PC-9 (cell line): ENCODE results near the gene NAALADL1. TPM values are rescaled to one million over a fixed set of nuclear protein-coding genes. Genes with fewer than 3 reads are reported as not detected.

ENCODE experiments used
- BruUV-seq: library from RNA; stranded (reverse); fragments of 400-500 nt; replicated peaks from 2 replicates; lab custom pipeline; 2021; lab: Mats Ljungman, UMichigan
- CTCF ChIA-PET: fragments of 300-600 bp; sonication (Branson Sonifier 250); formaldehyde crosslinking; loops from one replicate; lab custom pipeline; 2022; ENCODE audit warnings: antibody characterized with exemption; lab: Charles Lee
- POLR2A ChIA-PET: fragments of 300-600 bp; sonication (Branson Sonifier 250); formaldehyde crosslinking; loops from one replicate; lab custom pipeline; 2022; ENCODE audit warnings: antibody characterized with exemption; ENCODE audit not compliant: unreplicated experiment; lab: Charles Lee
- DNase-seq, 2 experiments: peaks; one replicate each; pipeline versions ENCODE4 v3.0.0 to v3.0.0-alpha.2; 2015 to 2022; ENCODE audit warnings: mixed read lengths in 1 of 2
- H2AFZ ChIP-seq: fragments of 200-600 bp; sonication (generic); 2 replicates; pipeline ENCODE4 v1.8.1; 2017; ENCODE audit warnings: antibody characterized with exemption
- H3F3A ChIP-seq: fragments of 200-600 bp; sonication (generic); 2 replicates; pipeline ENCODE4 v1.8.1; 2017; ENCODE audit warnings: antibody characterized with exemption, mild to moderate bottlenecking, low read depth; ENCODE audit not compliant: insufficient read depth
- H3K27ac ChIP-seq: fragments of 200-600 bp; sonication (generic); 2 replicates; pipeline ENCODE4 v1.6.1; 2016; ENCODE audit warnings: mixed run types
- H3K27me3 ChIP-seq: fragments of 200-600 bp; sonication (generic); 2 replicates; pipeline ENCODE4 v1.6.1; 2016; ENCODE audit warnings: low read depth, mixed run types; ENCODE audit not compliant: insufficient read depth
- H3K36me3 ChIP-seq: fragments of 200-600 bp; sonication (generic); 2 replicates; pipeline ENCODE4 v1.6.1; 2016; ENCODE audit warnings: low read depth, mixed run types
- H3K4me1 ChIP-seq: fragments of 200-600 bp; sonication (generic); replicated peaks from 2 replicates; pipeline ENCODE4 v1.6.1; 2016; ENCODE audit warnings: mixed run types; ENCODE audit not compliant: insufficient read depth
- H3K4me2 ChIP-seq: fragments of 200-600 bp; sonication (generic); 2 replicates; pipeline ENCODE4 v1.6.1; 2017; ENCODE audit warnings: mixed run types
- H3K4me3 ChIP-seq: fragments of 200-600 bp; sonication (generic); 2 replicates; pipeline ENCODE4 v1.6.1; 2016; ENCODE audit warnings: mixed run types
- H3K79me2 ChIP-seq: fragments of 200-600 bp; sonication (generic); 2 replicates; pipeline ENCODE4 v1.6.1; 2017; ENCODE audit warnings: low read depth, mixed run types
- H3K9me2 ChIP-seq: fragments of 200-600 bp; sonication (generic); 2 replicates; pipeline ENCODE4 v1.8.1; 2017; ENCODE audit warnings: mild to moderate bottlenecking; ENCODE audit not compliant: insufficient read depth
- H3K9me3 ChIP-seq: fragments of 200-600 bp; sonication (generic); 2 replicates; pipeline ENCODE4 v1.8.1; 2016; ENCODE audit warnings: low read depth; ENCODE audit not compliant: insufficient read depth
- H4K20me1 ChIP-seq: fragments of 200-600 bp; sonication (generic); 2 replicates; pipeline ENCODE4 v1.8.1; 2017; ENCODE audit not compliant: insufficient read depth
- CTCF ChIP-seq: fragments of 200-600 bp; sonication (generic); conservative IDR thresholded peaks from 2 replicates; pipeline ENCODE4 v1.6.1; 2017; ENCODE audit warnings: mixed run types, antibody characterized with exemption, mild to moderate bottlenecking, moderate library complexity
- EZH2 ChIP-seq: fragments of 200-600 bp; sonication (generic); IDR thresholded peaks from 2 replicates; pipeline ENCODE4 v1.8.0; 2017; ENCODE audit warnings: antibody characterized with exemption, low read depth
- intact Hi-C: fragments of 100-400 bp; cut with micrococcal nuclease; formaldehyde crosslinking; loops from one replicate; pipeline ENCODE4 v1.10.0; 2022; ENCODE audit not compliant: unreplicated experiment
- total RNA-seq: library from RNA; stranded (reverse); gene quantifications from 2 replicates; pipeline ENCODE4 v1.2.3, GENCODE V29; 2021

Gene NAALADL1
- total RNA-seq, 1 experiment from 2014 or later, result not detected

DNA sequence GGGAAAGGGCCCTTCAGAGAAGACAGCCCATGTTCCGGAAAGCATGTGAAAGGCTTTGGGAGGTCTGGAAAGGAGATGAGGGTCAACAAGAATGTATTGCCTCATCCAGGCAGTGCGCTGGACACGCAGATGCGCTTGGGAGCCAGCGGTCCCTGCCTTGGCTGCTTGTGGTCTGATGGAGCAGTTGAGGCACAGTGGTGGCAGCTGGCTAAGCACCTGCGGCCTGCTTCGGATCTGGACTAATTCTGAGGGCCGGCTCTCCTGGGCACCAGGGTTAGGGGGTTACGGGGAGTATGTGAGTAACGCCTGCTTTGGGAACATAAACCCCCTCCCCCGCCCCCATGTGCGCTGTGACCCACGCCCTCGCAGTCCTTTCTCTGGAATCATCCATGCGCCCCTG, 48.7 kb upstream of the NAALADL1 start:
- Histone ChIP-seq H3K27me3 (no peaks in the 10 kb centered on the region), H3F3A (peaks cover 36% of the 10 kb centered on the region), H3K9me3 (no peaks in the 10 kb centered on the region), H3K36me3 (no peaks in the 10 kb centered on the region), H3K9me2 (no peaks in the 10 kb centered on the region), H4K20me1 (no peaks in the 10 kb centered on the region; the same call in 1 of the 2 replicates), H2AFZ (no peak overlapping the region), H3K4me3 (no peak overlapping the region), H3K27ac (no peak overlapping the region), H3K79me2 (peaks cover 16% of the 10 kb centered on the region), H3K4me1 (peaks cover 15% of the 10 kb centered on the region), H3K4me2 (no peak overlapping the region)
- intact Hi-C loops, result no loop called here
- TF ChIP-seq EZH2 (no peak), CTCF (no peak)
- ChIA-PET POLR2A (no interaction called here), CTCF (no interaction called here)
- no peak for DNase-seq
- no TSS peak for BruUV-seq

GRCh38 chr11:65104628-65105027, 46.3 kb upstream of the NAALADL1 start:
- peaks cover 14% of the 10 kb centered on the region for H3K4me1 ChIP-seq
- no peaks in the 10 kb centered on the region for H3K9me2 ChIP-seq
- H3K27me3 ChIP-seq, result no peaks in the 10 kb centered on the region
- CTCF ChIA-PET, result no interaction called here
- H2AFZ ChIP-seq, result no peak overlapping the region
- intact Hi-C loops, result no loop called here
- no peaks in the 10 kb centered on the region; the same call in 1 of the 2 replicates for H4K20me1 ChIP-seq
- no peaks in the 10 kb centered on the region for H3K36me3 ChIP-seq
- DNase-seq, result no peak
- no peak overlapping the region for H3K4me3 ChIP-seq
- H3K79me2 ChIP-seq, result peaks cover 17% of the 10 kb centered on the region
- no peaks in the 10 kb centered on the region for H3K9me3 ChIP-seq
- BruUV-seq, result no TSS peak
- no peak overlapping the region for H3K4me2 ChIP-seq
- POLR2A ChIA-PET, result no interaction called here
- TF ChIP-seq EZH2 (no peak), CTCF (no peak)
- no peak overlapping the region for H3K27ac ChIP-seq
- peaks cover 36% of the 10 kb centered on the region for H3F3A ChIP-seq

DNA sequence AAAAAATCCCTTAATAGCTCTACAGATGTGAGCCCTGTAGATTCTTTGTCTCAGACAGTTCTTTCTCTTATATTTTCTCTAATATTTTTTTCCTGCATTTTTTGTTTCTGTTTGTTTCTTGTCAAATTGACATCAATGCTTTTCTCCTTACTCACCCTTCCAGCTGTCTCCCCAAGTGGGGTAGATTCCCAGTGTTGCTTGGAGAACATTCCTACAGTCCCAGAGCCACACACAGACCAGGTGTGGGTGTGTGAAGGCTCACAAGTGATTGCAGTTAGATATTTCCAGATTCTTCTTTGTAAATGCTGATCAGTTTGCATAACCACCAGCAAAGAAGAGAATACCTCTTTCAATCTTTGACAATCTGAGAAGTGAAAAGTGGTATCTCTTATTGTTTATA, 45.1 kb upstream of the NAALADL1 start:
- H3K79me2 ChIP-seq, result peaks cover 29% of the 10 kb centered on the region
- no TSS peak for BruUV-seq
- peaks cover 26% of the 10 kb centered on the region for H3F3A ChIP-seq
- no peaks in the 10 kb centered on the region; the same call in 1 of the 2 replicates for H4K20me1 ChIP-seq
- CTCF ChIA-PET, result interaction anchor here (0.7 kb wide), 1 partner anchor 520 kb away, joined by 4 read pairs; no protein-coding TSS in a partner anchor
- H3K27me3 ChIP-seq, result no peaks in the 10 kb centered on the region
- H3K9me2 ChIP-seq, result no peaks in the 10 kb centered on the region
- DNase-seq, result no peak
- H3K4me1 ChIP-seq, result peaks cover 8% of the 10 kb centered on the region
- H3K4me2 ChIP-seq, result no peak overlapping the region
- H3K4me3 ChIP-seq, result no peak overlapping the region
- H2AFZ ChIP-seq, result no peak overlapping the region
- 0 out of 2 replicates have a peak, but pooled peaks cover 2% of the 10 kb centered on the region for H3K36me3 ChIP-seq
- H3K9me3 ChIP-seq, result no peaks in the 10 kb centered on the region
- H3K27ac ChIP-seq, result no peak overlapping the region
- TF ChIP-seq CTCF (no peak), EZH2 (no peak)
- POLR2A ChIA-PET, result no interaction called here
- intact Hi-C loops, result no loop called here
